CD4-positive, alpha-beta T cell treated with Interleukin-6 for 4 hours (primary cell): Measurements from ENCODE around the gene AKAP8L.
A peak's percentile ranks its signal among the peaks of the same experiment; 100 is the strongest.

ENCODE experiments used
- DNase-seq: peaks from one replicate; pipeline ENCODE4 v3.0.0-alpha.2; 2020; ENCODE audit warnings: mixed read lengths

AKAP8L gene

GRCh38 chr19:15448778-15449619 lies 30.2 kb upstream of the AKAP8L start:
- peak; percentile 18 for DNase-seq

- no peak for DNase-seq
Measured at GRCh38 chr19:15448044-15448777, 29.4 kb upstream of the AKAP8L start.

GRCh38 chr19:15447057-15447456 lies 28.3 kb upstream of the AKAP8L start:
- DNase-seq, result no peak

GRCh38 chr19:15445807-15446376 lies 27.1 kb upstream of the AKAP8L start:
- DNase-seq, result no peak

GRCh38 chr19:15445227-15445605 lies 26.4 kb upstream of the AKAP8L start:
- no peak for DNase-seq

- no peak for DNase-seq
Measured at GRCh38 chr19:15444505-15445226, 25.9 kb upstream of the AKAP8L start.

- no peak for DNase-seq
Measured at GRCh38 chr19:15443838-15444237, 25.1 kb upstream of the AKAP8L start.

- DNase-seq, result no peak
Measured at GRCh38 chr19:15443325-15443724, 24.5 kb upstream of the AKAP8L start.

GRCh38 chr19:15442142-15442920 lies 23.5 kb upstream of the AKAP8L start:
- no peak for DNase-seq

GRCh38 chr19:15441317-15441716 lies 22.5 kb upstream of the AKAP8L start:
- no peak for DNase-seq

- no peak for DNase-seq
Measured at GRCh38 chr19:15439821-15440641, 21.2 kb upstream of the AKAP8L start.

GRCh38 chr19:15439078-15439799 lies 20.5 kb upstream of the AKAP8L start:
- no peak for DNase-seq

- DNase-seq, result no peak
Measured at GRCh38 chr19:15438577-15438976, 19.8 kb upstream of the AKAP8L start.

GRCh38 chr19:15438124-15438496 lies 19.3 kb upstream of the AKAP8L start:
- DNase-seq, result no peak

- DNase-seq, result no peak
Measured at GRCh38 chr19:15437355-15438123, 18.8 kb upstream of the AKAP8L start.

- no peak for DNase-seq
Measured at GRCh38 chr19:15436826-15437110, 18.0 kb upstream of the AKAP8L start.

- no peak for DNase-seq
Measured at GRCh38 chr19:15436012-15436825, 17.4 kb upstream of the AKAP8L start.

- DNase-seq, result no peak
Measured at GRCh38 chr19:15433519-15434069, 14.8 kb upstream of the AKAP8L start.
